ENCODE measurements around the gene JAKMIP3.

Gene JAKMIP3

GRCh38 chr10:132041340-132041739 is 24.4 kb upstream of the JAKMIP3 start:
- H3K27ac ChIP-seq = no peak overlapping the region
- H3K4me3 ChIP-seq = no peak overlapping the region

GRCh38 chr10:132043861-132044695 is 21.7 kb upstream of the JAKMIP3 start:
- H3K4me3 ChIP-seq = no peak overlapping the region
- H3K27ac ChIP-seq = no peak overlapping the region

GRCh38 chr10:132044803-132045202 is 20.9 kb upstream of the JAKMIP3 start:
- no peak overlapping the region for H3K4me3 ChIP-seq
- H3K27ac ChIP-seq = no peak overlapping the region

- H3K4me3 ChIP-seq = no peak overlapping the region
- H3K27ac ChIP-seq = no peak overlapping the region
Observed at GRCh38 chr10:132045324-132045723, 20.4 kb upstream of the JAKMIP3 start.

GRCh38 chr10:132047575-132048293 is 18.0 kb upstream of the JAKMIP3 start:
- no peak overlapping the region for H3K4me3 ChIP-seq
- no peak overlapping the region for H3K27ac ChIP-seq

GRCh38 chr10:132048294-132048667 is 17.5 kb upstream of the JAKMIP3 start:
- H3K27ac ChIP-seq = no peak overlapping the region
- no peak overlapping the region for H3K4me3 ChIP-seq

- Histone ChIP-seq H3K4me3 (no peak overlapping the region), H3K27ac (no peak overlapping the region)
Observed at GRCh38 chr10:132050191-132050590, 15.6 kb upstream of the JAKMIP3 start.

- Histone ChIP-seq H3K27ac (no peak overlapping the region), H3K4me3 (no peak overlapping the region)
Observed at GRCh38 chr10:132052124-132052523, 13.6 kb upstream of the JAKMIP3 start.

- H3K27ac ChIP-seq = no peak overlapping the region
- H3K4me3 ChIP-seq = no peak overlapping the region
Observed at GRCh38 chr10:132054564-132054963, 11.2 kb upstream of the JAKMIP3 start.

- H3K27ac ChIP-seq = no peak overlapping the region
- no peak overlapping the region for H3K4me3 ChIP-seq
Observed at GRCh38 chr10:132055616-132056015, 10.1 kb upstream of the JAKMIP3 start.

- no peak overlapping the region for H3K4me3 ChIP-seq
- no peak overlapping the region for H3K27ac ChIP-seq
Observed at GRCh38 chr10:132056663-132057062, 9.1 kb upstream of the JAKMIP3 start.

- H3K4me3 ChIP-seq = no peak overlapping the region
- H3K27ac ChIP-seq = no peak overlapping the region
Observed at GRCh38 chr10:132057191-132057681, 8.5 kb upstream of the JAKMIP3 start.

- no peak overlapping the region for H3K27ac ChIP-seq
- no peak overlapping the region for H3K4me3 ChIP-seq
Observed at GRCh38 chr10:132058111-132058745, 7.5 kb upstream of the JAKMIP3 start.

GRCh38 chr10:132058793-132059759 is 6.7 kb upstream of the JAKMIP3 start:
- no peak overlapping the region for H3K4me3 ChIP-seq
- H3K27ac ChIP-seq = no peak overlapping the region

GRCh38 chr10:132059760-132060508 is 5.8 kb upstream of the JAKMIP3 start:
- Histone ChIP-seq H3K4me3 (no peak overlapping the region), H3K27ac (no peak overlapping the region)

- Histone ChIP-seq H3K4me3 (no peak overlapping the region), H3K27ac (no peak overlapping the region)
Observed at GRCh38 chr10:132061030-132061429, 4.7 kb upstream of the JAKMIP3 start.

GRCh38 chr10:132061465-132061864 is 4.3 kb upstream of the JAKMIP3 start:
- Histone ChIP-seq H3K4me3 (no peak overlapping the region), H3K27ac (no peak overlapping the region)

- no peak overlapping the region for H3K27ac ChIP-seq
- no peak overlapping the region for H3K4me3 ChIP-seq
Observed at GRCh38 chr10:132062116-132062515, 3.6 kb upstream of the JAKMIP3 start.
